HepG2 (cell line): ENCODE measurements around the gene EIF2B1. TPM values are rescaled to one million over a fixed set of nuclear protein-coding genes. Genes with fewer than 3 reads are reported as not detected.

Source experiments
- AHR ChIP-seq: IDR thresholded peaks from 2 replicates; pipeline ENCODE4 v1.6.1; 2018; ENCODE audit warnings: missing genetic modification reagents, missing compliant biosample characterization
- ARNTL ChIP-seq: sonication (generic); formaldehyde crosslinking; IDR thresholded peaks from 2 replicates; pipeline ENCODE4 v1.4.0; 2020; ENCODE audit warnings: mild to moderate bottlenecking, missing genetic modification reagents
- ATF7 ChIP-seq, 2 experiments: fragments of 450-650 bp in 1 of 2; sonication (generic) in 1 of 2; formaldehyde crosslinking in 1 of 2; IDR thresholded peaks; 2 replicates each; pipeline versions ENCODE4 v1.4.0 to v1.6.1; 2016 to 2020; ENCODE audit warnings: antibody characterized with exemption in 1 of 2, mild to moderate bottlenecking in 1 of 2, missing genetic modification reagents in 1 of 2
- MAFF ChIP-seq: IDR thresholded peaks from 2 replicates; pipeline ENCODE4 v1.6.1; 2011; ENCODE audit warnings: low read depth, low read length, improper control_type of control experiment
- MAZ ChIP-seq, 2 experiments: sonication (generic) in 1 of 2; formaldehyde crosslinking in 1 of 2; IDR thresholded peaks; 2 replicates each; pipeline versions ENCODE4 v1.5.0 to v1.6.1; 2012 to 2020; ENCODE audit warnings: low read depth in 2 of 2, mild to moderate bottlenecking in 2 of 2, borderline replicate concordance in 1 of 2, improper control_type of control experiment in 1 of 2, low read length in 1 of 2, missing genetic modification reagents in 1 of 2, moderate library complexity in 1 of 2
- NFIB ChIP-seq: sonication (generic); formaldehyde crosslinking; IDR thresholded peaks from 2 replicates; pipeline ENCODE4 v1.9.0; 2021; ENCODE audit warnings: missing genetic modification reagents, mild to moderate bottlenecking, borderline replicate concordance
- NFRKB ChIP-seq: fragments of 450-650 bp; IDR thresholded peaks from 2 replicates; pipeline ENCODE4 v1.6.1; 2017
- NR3C1 ChIP-seq: sonication (generic); formaldehyde crosslinking; IDR thresholded peaks from 2 replicates; pipeline ENCODE4 v1.4.0; 2020; ENCODE audit warnings: missing genetic modification reagents
- PHF20 ChIP-seq: sonication (generic); formaldehyde crosslinking; IDR thresholded peaks from 2 replicates; pipeline ENCODE4 v1.5.0; 2020; ENCODE audit warnings: mild to moderate bottlenecking, missing genetic modification reagents
- POLR2AphosphoS2 ChIP-seq: IDR thresholded peaks from 2 replicates; pipeline ENCODE4 v1.6.1; 2011; ENCODE audit warnings: low read depth, low read length, improper control_type of control experiment
- RELA ChIP-seq: sonication (generic); formaldehyde crosslinking; IDR thresholded peaks from 2 replicates; pipeline ENCODE4 v1.4.0; 2020; ENCODE audit warnings: missing genetic modification reagents
- SAP130 ChIP-seq: IDR thresholded peaks from 2 replicates; pipeline ENCODE4 v1.6.1; 2016; ENCODE audit warnings: low read depth
- SOX5 ChIP-seq: IDR thresholded peaks from 2 replicates; pipeline ENCODE4 v1.6.1; 2016; ENCODE audit warnings: borderline replicate concordance
- ZNF275 ChIP-seq: sonication (generic); formaldehyde crosslinking; IDR thresholded peaks from 2 replicates; pipeline ENCODE4 v1.8.0; 2022; ENCODE audit warnings: missing genetic modification reagents, mild to moderate bottlenecking, inconsistent platforms, borderline replicate concordance
- ZNF577 ChIP-seq: sonication (generic); formaldehyde crosslinking; IDR thresholded peaks from 2 replicates; pipeline ENCODE4 v1.4.0; 2020; ENCODE audit warnings: mild to moderate bottlenecking, low read depth, missing genetic modification reagents, borderline replicate concordance
- ZNF619 ChIP-seq: sonication (generic); formaldehyde crosslinking; IDR thresholded peaks from 2 replicates; pipeline ENCODE4 v1.4.0; 2020; ENCODE audit warnings: mild to moderate bottlenecking, missing genetic modification reagents
- ZNF629 ChIP-seq: sonication (generic); formaldehyde crosslinking; conservative IDR thresholded peaks from 2 replicates; pipeline ENCODE4 v1.5.0; 2020; ENCODE audit warnings: missing genetic modification reagents
- ZNF768 ChIP-seq: sonication (generic); formaldehyde crosslinking; IDR thresholded peaks from 2 replicates; pipeline ENCODE4 v1.4.0; 2020; ENCODE audit warnings: missing genetic modification reagents
- ZUFSP ChIP-seq: sonication (generic); formaldehyde crosslinking; IDR thresholded peaks from 2 replicates; pipeline ENCODE4 v1.9.0; 2021; ENCODE audit warnings: missing genetic modification reagents, mild to moderate bottlenecking, borderline replicate concordance
- polyA plus RNA-seq, 8 experiments: library from polyadenylated mRNA; depleted of rRNA in 3 of 8; stranded (reverse) in 7 of 8; unstranded in 1 of 8; fragments of >200 nt; fragmentation: Illumina TruSeq in 4 of 8; extraction: Trizol in 4 of 8; gene quantifications; 2 replicates each; pipeline versions ENCODE4 v1.2.1 to v1.2.3, GENCODE V29; 2011 to 2016; ENCODE audit warnings: low read depth in 4 of 8, missing spikeins in 1 of 8, mixed read lengths in 1 of 8; ENCODE audit not compliant: insufficient read depth in 1 of 8
- total RNA-seq, 5 experiments: library from RNA; depleted of rRNA; stranded (reverse); fragments of >200 nt; fragmentation: Illumina TruSeq; extraction: Trizol; gene quantifications; 2 replicates each; pipeline ENCODE4 v1.2.3, GENCODE V29; 2016; ENCODE audit warnings: low read depth in 1 of 5
- TF ChIP-seq, protein P1 (sequence below): sonication (generic); formaldehyde crosslinking; IDR thresholded peaks from 2 replicates; pipeline ENCODE4 v1.5.0; 2020; ENCODE audit warnings: mild to moderate bottlenecking, missing genetic modification reagents, moderate library complexity
- TF ChIP-seq, protein P2 (sequence below): sonication (generic); formaldehyde crosslinking; IDR thresholded peaks from 2 replicates; pipeline ENCODE4 v1.5.0; 2020; ENCODE audit warnings: mild to moderate bottlenecking, missing genetic modification reagents

EIF2B1 gene
- total and polyA plus RNA-seq, 2 of the 13 experiments (the other 11 are each of a cell fraction or from before 2014, with no cell fraction given) = 18.7 to 37.4 TPM

GRCh38 chr12:123601602-123602489, 31.6 kb downstream of the EIF2B1 start, which contains the start of gene DDX55 (continued):
- no peak for TF ChIP-seq ATF7 (IDR thresholded peaks at IDR 0.05)
- no peak for TF ChIP-seq ATF7 (CRISPR knock-in tag; IDR thresholded peaks at IDR 0.05)
- no peak for TF ChIP-seq NFRKB
- peak; percentile 97 for TF ChIP-seq AHR
- no peak for TF ChIP-seq ZUFSP (CRISPR knock-in tag)
- peak; percentile 88 for TF ChIP-seq ZNF275
- no peak for TF ChIP-seq MAFF
- TF ChIP-seq ZNF768 (CRISPR knock-in tag) = peak; percentile 88
- TF ChIP-seq ARNTL (CRISPR knock-in tag) = peak; percentile 88
- TF ChIP-seq ZNF619 (CRISPR knock-in tag) = peak; percentile 81; the same call in 1 of the 2 replicates
- TF ChIP-seq ZNF629 = peak; percentile 43; the same call in 1 of the 2 replicates
- TF ChIP-seq, protein P1, sequence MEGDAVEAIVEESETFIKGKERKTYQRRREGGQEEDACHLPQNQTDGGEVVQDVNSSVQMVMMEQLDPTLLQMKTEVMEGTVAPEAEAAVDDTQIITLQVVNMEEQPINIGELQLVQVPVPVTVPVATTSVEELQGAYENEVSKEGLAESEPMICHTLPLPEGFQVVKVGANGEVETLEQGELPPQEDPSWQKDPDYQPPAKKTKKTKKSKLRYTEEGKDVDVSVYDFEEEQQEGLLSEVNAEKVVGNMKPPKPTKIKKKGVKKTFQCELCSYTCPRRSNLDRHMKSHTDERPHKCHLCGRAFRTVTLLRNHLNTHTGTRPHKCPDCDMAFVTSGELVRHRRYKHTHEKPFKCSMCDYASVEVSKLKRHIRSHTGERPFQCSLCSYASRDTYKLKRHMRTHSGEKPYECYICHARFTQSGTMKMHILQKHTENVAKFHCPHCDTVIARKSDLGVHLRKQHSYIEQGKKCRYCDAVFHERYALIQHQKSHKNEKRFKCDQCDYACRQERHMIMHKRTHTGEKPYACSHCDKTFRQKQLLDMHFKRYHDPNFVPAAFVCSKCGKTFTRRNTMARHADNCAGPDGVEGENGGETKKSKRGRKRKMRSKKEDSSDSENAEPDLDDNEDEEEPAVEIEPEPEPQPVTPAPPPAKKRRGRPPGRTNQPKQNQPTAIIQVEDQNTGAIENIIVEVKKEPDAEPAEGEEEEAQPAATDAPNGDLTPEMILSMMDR (CRISPR knock-in tag) = peak; percentile 90
- peak; percentile 99 for TF ChIP-seq PHF20 (CRISPR knock-in tag)
- TF ChIP-seq NR3C1 = 0 out of 2 replicates have a peak, but pooled peaks have one; percentile 11
- TF ChIP-seq RELA (CRISPR knock-in tag) = peak; percentile 75; the same call in 1 of the 2 replicates
- TF ChIP-seq SOX5 (CRISPR knock-in tag) = peak; percentile 50; the same call in 1 of the 2 replicates
- TF ChIP-seq, protein P2, sequence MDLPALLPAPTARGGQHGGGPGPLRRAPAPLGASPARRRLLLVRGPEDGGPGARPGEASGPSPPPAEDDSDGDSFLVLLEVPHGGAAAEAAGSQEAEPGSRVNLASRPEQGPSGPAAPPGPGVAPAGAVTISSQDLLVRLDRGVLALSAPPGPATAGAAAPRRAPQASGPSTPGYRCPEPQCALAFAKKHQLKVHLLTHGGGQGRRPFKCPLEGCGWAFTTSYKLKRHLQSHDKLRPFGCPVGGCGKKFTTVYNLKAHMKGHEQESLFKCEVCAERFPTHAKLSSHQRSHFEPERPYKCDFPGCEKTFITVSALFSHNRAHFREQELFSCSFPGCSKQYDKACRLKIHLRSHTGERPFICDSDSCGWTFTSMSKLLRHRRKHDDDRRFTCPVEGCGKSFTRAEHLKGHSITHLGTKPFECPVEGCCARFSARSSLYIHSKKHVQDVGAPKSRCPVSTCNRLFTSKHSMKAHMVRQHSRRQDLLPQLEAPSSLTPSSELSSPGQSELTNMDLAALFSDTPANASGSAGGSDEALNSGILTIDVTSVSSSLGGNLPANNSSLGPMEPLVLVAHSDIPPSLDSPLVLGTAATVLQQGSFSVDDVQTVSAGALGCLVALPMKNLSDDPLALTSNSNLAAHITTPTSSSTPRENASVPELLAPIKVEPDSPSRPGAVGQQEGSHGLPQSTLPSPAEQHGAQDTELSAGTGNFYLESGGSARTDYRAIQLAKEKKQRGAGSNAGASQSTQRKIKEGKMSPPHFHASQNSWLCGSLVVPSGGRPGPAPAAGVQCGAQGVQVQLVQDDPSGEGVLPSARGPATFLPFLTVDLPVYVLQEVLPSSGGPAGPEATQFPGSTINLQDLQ = peak; percentile 79; the same call in 1 of the 2 replicates
- TF ChIP-seq SAP130 (CRISPR knock-in tag) = peak; percentile 99
- no peak for TF ChIP-seq ZNF577 (CRISPR knock-in tag)
- peak; percentile 72; the same call in 1 of the 2 replicates for TF ChIP-seq MAZ (IDR thresholded peaks at IDR 0.05; ENCODE audit: borderline replicate concordance, low read depth, low read length)
- peak; percentile 76; the same call in 1 of the 2 replicates for TF ChIP-seq MAZ (CRISPR knock-in tag; IDR thresholded peaks at IDR 0.05; ENCODE audit: low read depth)
- TF ChIP-seq POLR2AphosphoS2 = no peak
- 0 out of 2 replicates have a peak, but pooled peaks have one; percentile 52 for TF ChIP-seq NFIB (CRISPR knock-in tag)
